Measurements from ENCODE around the gene STK38.
"Not testable (repeated sequence)": the region's sequence is repeated elsewhere in the genome, so short reads cannot be mapped to it uniquely, and the experiment has no call there.

STK38 gene

GRCh38 chr6:36589025-36589400 is 41.7 kb upstream of the STK38 start:
- not testable (repeated sequence) for H3K27ac ChIP-seq (replicated peaks; ENCODE audit: low read length); H3K36me3 ChIP-seq (replicated peaks in 1 of 2; ENCODE audit: control insufficient read depth in 2 of 2, insufficient read depth in 2 of 2, low read length in 2 of 2); H3K23ac ChIP-seq (ENCODE audit: low read depth, low read length, poor library complexity); H3K79me1 ChIP-seq (ENCODE audit: low read depth, low read length); H3K27me3 ChIP-seq (ENCODE audit: control insufficient read depth in 3 of 3, insufficient read depth in 3 of 3, low read depth in 1 of 3, low read length in 3 of 3); H2BK15ac ChIP-seq (ENCODE audit: low read length); H4K91ac ChIP-seq (ENCODE audit: low read depth, low read length, poor library complexity); H2BK12ac ChIP-seq (ENCODE audit: low read length); H4K8ac ChIP-seq (ENCODE audit: low read depth, low read length); H2BK120ac ChIP-seq (ENCODE audit: low read depth, low read length); H2AK5ac ChIP-seq (ENCODE audit: low read depth, low read length); DNase-seq (ENCODE audit: low spot score); H2BK5ac ChIP-seq (ENCODE audit: low read length); H3K4me1 ChIP-seq (ENCODE audit: control insufficient read depth in 2 of 2, insufficient read depth in 1 of 2, low read depth in 1 of 2, low read length in 2 of 2); H3K4me2 ChIP-seq (ENCODE audit: insufficient read depth, low read length, poor library complexity, severe bottlenecking); H3K9ac ChIP-seq (ENCODE audit: low read depth, low read length, poor library complexity); H3K4me3 ChIP-seq (ENCODE audit: low read length in 2 of 2); H3K9me3 ChIP-seq (replicated peaks in 1 of 2; ENCODE audit: control insufficient read depth in 2 of 2, insufficient read depth in 1 of 2, low read depth in 1 of 2, low read length in 2 of 2); H2AFZ ChIP-seq (ENCODE audit: low read length); H3K14ac ChIP-seq (ENCODE audit: low read length); H3K18ac ChIP-seq (ENCODE audit: low read length); H3K4ac ChIP-seq (ENCODE audit: low read length)
- WGBS, 2 donors (ENCODE audit: extremely low coverage in 2 of 2, insufficient read length in 2 of 2, insufficient replicate concordance in 1 of 2) = no CpG with 5 or more reads among the region's 9 CpGs

- no peak overlapping the region for H2BK15ac ChIP-seq (ENCODE audit: low read length)
- H4K8ac ChIP-seq (ENCODE audit: low read depth, low read length) = no peak overlapping the region
- no peak overlapping the region for H3K4me2 ChIP-seq (ENCODE audit: insufficient read depth, low read length, poor library complexity, severe bottlenecking)
- no peak overlapping the region for H3K4ac ChIP-seq (ENCODE audit: low read length)
- H3K14ac ChIP-seq (ENCODE audit: low read length) = no peak overlapping the region
- H3K27me3 ChIP-seq (ENCODE audit: control insufficient read depth in 3 of 3, insufficient read depth in 3 of 3, low read depth in 1 of 3, low read length in 3 of 3) = no peaks in the 10 kb centered on the region
- no peak overlapping the region for H3K18ac ChIP-seq (ENCODE audit: low read length)
- no peak overlapping the region for H2AFZ ChIP-seq (ENCODE audit: low read length)
- no peak for DNase-seq (ENCODE audit: low spot score)
- no peak overlapping the region for H2BK120ac ChIP-seq (ENCODE audit: low read depth, low read length)
- H2BK12ac ChIP-seq (ENCODE audit: low read length) = no peak overlapping the region
- no peaks in the 10 kb centered on the region for H3K4me1 ChIP-seq (ENCODE audit: control insufficient read depth in 2 of 2, insufficient read depth in 1 of 2, low read depth in 1 of 2, low read length in 2 of 2)
- H3K9ac ChIP-seq (ENCODE audit: low read depth, low read length, poor library complexity) = no peak overlapping the region
- H2AK5ac ChIP-seq (ENCODE audit: low read depth, low read length) = no peak overlapping the region
- no peak overlapping the region for H3K27ac ChIP-seq (replicated peaks; ENCODE audit: low read length)
- no peak overlapping the region for H2BK5ac ChIP-seq (ENCODE audit: low read length)
- H3K79me1 ChIP-seq (ENCODE audit: low read depth, low read length) = no peaks in the 10 kb centered on the region
- WGBS, 2 donors (ENCODE audit: extremely low coverage in 2 of 2, insufficient read length in 2 of 2, insufficient replicate concordance in 1 of 2) = no CpG with 5 or more reads among the region's 1 CpG
- no peak overlapping the region for H4K91ac ChIP-seq (ENCODE audit: low read depth, low read length, poor library complexity)
- H3K9me3 ChIP-seq (replicated peaks in 1 of 2; ENCODE audit: control insufficient read depth in 2 of 2, insufficient read depth in 1 of 2, low read depth in 1 of 2, low read length in 2 of 2) = no peaks in the 10 kb centered on the region
- H3K23ac ChIP-seq (ENCODE audit: low read depth, low read length, poor library complexity) = no peak overlapping the region
- H3K4me3 ChIP-seq (ENCODE audit: low read length in 2 of 2) = no peak overlapping the region
- H3K36me3 ChIP-seq (replicated peaks in 1 of 2; ENCODE audit: control insufficient read depth in 2 of 2, insufficient read depth in 2 of 2, low read length in 2 of 2) = no peaks in the 10 kb centered on the region
Measured at GRCh38 chr6:36586606-36587005, 39.3 kb upstream of the STK38 start.

- Histone ChIP-seq H3K4me2 (ENCODE audit: insufficient read depth, low read length, poor library complexity, severe bottlenecking) (no peak overlapping the region), H3K14ac (ENCODE audit: low read length) (peak overlapping the region; percentile 21), H3K27me3 (ENCODE audit: control insufficient read depth in 3 of 3, insufficient read depth in 3 of 3, low read depth in 1 of 3, low read length in 3 of 3) (no peaks in the 10 kb centered on the region), H2AK5ac (ENCODE audit: low read depth, low read length) (no peak overlapping the region), H2BK120ac (ENCODE audit: low read depth, low read length) (no peak overlapping the region), H2BK12ac (ENCODE audit: low read length) (no peak overlapping the region), H4K8ac (ENCODE audit: low read depth, low read length) (no peak overlapping the region), H2BK5ac (ENCODE audit: low read length) (no peak overlapping the region), H4K91ac (ENCODE audit: low read depth, low read length, poor library complexity) (no peak overlapping the region), H3K79me1 (ENCODE audit: low read depth, low read length) (no peaks in the 10 kb centered on the region), H3K27ac (replicated peaks; ENCODE audit: low read length) (no peak overlapping the region), H3K9ac (ENCODE audit: low read depth, low read length, poor library complexity) (no peak overlapping the region), H2AFZ (ENCODE audit: low read length) (no peak overlapping the region), H2BK15ac (ENCODE audit: low read length) (no peak overlapping the region), H3K4me1 (ENCODE audit: control insufficient read depth in 2 of 2, insufficient read depth in 1 of 2, low read depth in 1 of 2, low read length in 2 of 2) (peaks cover 3 to 8% of the 10 kb centered on the region in 2 donors), H3K23ac (ENCODE audit: low read depth, low read length, poor library complexity) (no peak overlapping the region), H3K9me3 (replicated peaks in 1 of 2; ENCODE audit: control insufficient read depth in 2 of 2, insufficient read depth in 1 of 2, low read depth in 1 of 2, low read length in 2 of 2) (no peaks in the 10 kb centered on the region), H3K18ac (ENCODE audit: low read length) (no peak overlapping the region), H3K4me3 (ENCODE audit: low read length in 2 of 2) (no peak overlapping the region), H3K36me3 (replicated peaks in 1 of 2; ENCODE audit: control insufficient read depth in 2 of 2, insufficient read depth in 2 of 2, low read length in 2 of 2) (no peaks in the 10 kb centered on the region), H3K4ac (ENCODE audit: low read length) (no peak overlapping the region)
- no CpG with 5 or more reads among the region's 4 CpGs for WGBS, 2 donors (ENCODE audit: extremely low coverage in 2 of 2, insufficient read length in 2 of 2, insufficient replicate concordance in 1 of 2)
- no peak for DNase-seq (ENCODE audit: low spot score)
Measured at GRCh38 chr6:36581716-36582115, 34.4 kb upstream of the STK38 start.

- Histone ChIP-seq H2BK12ac (ENCODE audit: low read length) (no peak overlapping the region), H3K4me3 (ENCODE audit: low read length in 2 of 2) (no peak overlapping the region), H3K14ac (ENCODE audit: low read length) (no peak overlapping the region), H3K9ac (ENCODE audit: low read depth, low read length, poor library complexity) (no peak overlapping the region), H2BK5ac (ENCODE audit: low read length) (no peak overlapping the region), H2AFZ (ENCODE audit: low read length) (peak overlapping the region; percentile 33), H3K18ac (ENCODE audit: low read length) (no peak overlapping the region), H3K27me3 (ENCODE audit: control insufficient read depth in 3 of 3, insufficient read depth in 3 of 3, low read depth in 1 of 3, low read length in 3 of 3) (no peaks in the 10 kb centered on the region), H3K4ac (ENCODE audit: low read length) (no peak overlapping the region), H2BK120ac (ENCODE audit: low read depth, low read length) (no peak overlapping the region), H3K23ac (ENCODE audit: low read depth, low read length, poor library complexity) (no peak overlapping the region), H2BK15ac (ENCODE audit: low read length) (no peak overlapping the region), H3K79me1 (ENCODE audit: low read depth, low read length) (no peaks in the 10 kb centered on the region), H3K4me2 (ENCODE audit: insufficient read depth, low read length, poor library complexity, severe bottlenecking) (no peak overlapping the region), H4K91ac (ENCODE audit: low read depth, low read length, poor library complexity) (no peak overlapping the region), H3K36me3 (replicated peaks in 1 of 2; ENCODE audit: control insufficient read depth in 2 of 2, insufficient read depth in 2 of 2, low read length in 2 of 2) (no peaks in the 10 kb centered on the region), H3K4me1 (ENCODE audit: control insufficient read depth in 2 of 2, insufficient read depth in 1 of 2, low read depth in 1 of 2, low read length in 2 of 2) (peaks cover 3 to 8% of the 10 kb centered on the region in 2 donors), H3K9me3 (replicated peaks in 1 of 2; ENCODE audit: control insufficient read depth in 2 of 2, insufficient read depth in 1 of 2, low read depth in 1 of 2, low read length in 2 of 2) (no peaks in the 10 kb centered on the region), H4K8ac (ENCODE audit: low read depth, low read length) (no peak overlapping the region), H3K27ac (replicated peaks; ENCODE audit: low read length) (no peak overlapping the region), H2AK5ac (ENCODE audit: low read depth, low read length) (no peak overlapping the region)
- DNase-seq (ENCODE audit: low spot score) = no peak
- WGBS, 2 donors (ENCODE audit: extremely low coverage in 2 of 2, insufficient read length in 2 of 2, insufficient replicate concordance in 1 of 2) = no CpG with 5 or more reads among the region's 8 CpGs
Measured at GRCh38 chr6:36580184-36580526, 32.9 kb upstream of the STK38 start.
